Trophoblast cell (in vitro differentiated cells and primary cell): ENCODE measurements around the gene PWP2.

ENCODE experiments used
- DNase-seq, 2 donors: peaks; one replicate each; pipeline ENCODE4 v3.0.0-alpha.2; 2016
- H2AFZ ChIP-seq: 2 replicates; pipeline ENCODE4 v1.6.1; 2013; ENCODE audit warnings: low read length, moderate library complexity, mild to moderate bottlenecking; ENCODE audit not compliant: insufficient read depth, poor library complexity
- H2AK5ac ChIP-seq: 2 replicates; pipeline ENCODE4 v1.6.1; 2013; ENCODE audit warnings: mild to moderate bottlenecking, low read length
- H2BK120ac ChIP-seq: 2 replicates; pipeline ENCODE4 v1.6.1; 2013; ENCODE audit warnings: low read length, mild to moderate bottlenecking, moderate library complexity; ENCODE audit not compliant: insufficient read depth, poor library complexity
- H2BK12ac ChIP-seq: 2 replicates; pipeline ENCODE4 v1.6.1; 2013; ENCODE audit warnings: mild to moderate bottlenecking, low read length, moderate library complexity
- H2BK5ac ChIP-seq: 2 replicates; pipeline ENCODE4 v1.6.1; 2013; ENCODE audit warnings: low read length, low read depth, moderate library complexity, mild to moderate bottlenecking; ENCODE audit not compliant: poor library complexity
- H3K14ac ChIP-seq: 2 replicates; pipeline ENCODE4 v1.6.1; 2013; ENCODE audit warnings: mild to moderate bottlenecking, low read length
- H3K18ac ChIP-seq: 2 replicates; pipeline ENCODE4 v1.6.1; 2013; ENCODE audit warnings: mild to moderate bottlenecking, low read length
- H3K23ac ChIP-seq: 2 replicates; pipeline ENCODE4 v1.6.1; 2013; ENCODE audit warnings: low read length
- H3K27ac ChIP-seq: 2 replicates; pipeline ENCODE4 v1.5.1; 2013; ENCODE audit warnings: low read depth, mild to moderate bottlenecking, inconsistent platforms, low read length, moderate library complexity
- H3K27me3 ChIP-seq: 2 replicates; pipeline ENCODE4 v1.6.1; 2013; ENCODE audit warnings: inconsistent platforms, mild to moderate bottlenecking, low read length, moderate library complexity; ENCODE audit not compliant: insufficient read depth
- H3K36me3 ChIP-seq, 2 experiments: 1 replicate in 1 of 2; 2 replicates in 1 of 2; pipeline ENCODE4 v1.6.1; 2013; ENCODE audit warnings: low read length in 2 of 2, mild to moderate bottlenecking in 2 of 2, moderate library complexity in 1 of 2; ENCODE audit not compliant: insufficient read depth in 2 of 2, control insufficient read depth in 1 of 2
- H3K4ac ChIP-seq: 2 replicates; pipeline ENCODE4 v1.6.1; 2013; ENCODE audit warnings: low read depth, mild to moderate bottlenecking, low read length, moderate library complexity
- H3K4me1 ChIP-seq, 2 experiments: 1 replicate in 1 of 2; 2 replicates in 1 of 2; pipeline ENCODE4 v1.6.1; 2013; ENCODE audit warnings: low read length in 2 of 2, mild to moderate bottlenecking in 2 of 2, moderate library complexity in 1 of 2; ENCODE audit not compliant: insufficient read depth in 2 of 2, control insufficient read depth in 1 of 2
- H3K4me2 ChIP-seq: 2 replicates; pipeline ENCODE4 v1.6.1; 2013; ENCODE audit warnings: inconsistent platforms, mild to moderate bottlenecking, low read length, moderate library complexity
- H3K4me3 ChIP-seq: 2 replicates; pipeline ENCODE4 v1.5.1; 2013; ENCODE audit warnings: mild to moderate bottlenecking, low read depth, low read length, inconsistent platforms
- H3K79me1 ChIP-seq: one replicate; pipeline ENCODE4 v1.6.1; 2013; ENCODE audit warnings: low read length
- H3K79me2 ChIP-seq: 2 replicates; pipeline ENCODE4 v1.6.1; 2013; ENCODE audit warnings: low read length, mild to moderate bottlenecking; ENCODE audit not compliant: control insufficient read depth, insufficient read depth, poor library complexity
- H3K9ac ChIP-seq: 2 replicates; pipeline ENCODE4 v1.6.1; 2013; ENCODE audit warnings: mild to moderate bottlenecking, low read length
- H3K9me3 ChIP-seq: 2 replicates; pipeline ENCODE4 v1.6.1; 2013; ENCODE audit warnings: low read depth, mild to moderate bottlenecking, control low read depth, inconsistent platforms, low read length; ENCODE audit not compliant: insufficient read depth
- H4K12ac ChIP-seq: 2 replicates; pipeline ENCODE4 v1.6.1; 2013; ENCODE audit warnings: low read depth, mild to moderate bottlenecking, low read length, moderate library complexity
- H4K8ac ChIP-seq: 2 replicates; pipeline ENCODE4 v1.6.1; 2013; ENCODE audit warnings: low read depth, mild to moderate bottlenecking, low read length, moderate library complexity
- H4K91ac ChIP-seq: one replicate; pipeline ENCODE4 v1.6.1; 2013; ENCODE audit warnings: low read depth, mild to moderate bottlenecking, low read length, moderate library complexity
- WGBS: extraction: QIAGEN DNeasy Blood & Tissue Kit; methylation state at CpG from one replicate; pipeline ENCODE4 v1.1.7; 2013; ENCODE audit warnings: missing lambda C conversion rate; ENCODE audit not compliant: insufficient read length, insufficient coverage; ENCODE audit errors: extremely low coverage; 5-methylcytosine and 5-hydroxymethylcytosine counted together

Gene PWP2

GRCh38 chr21:44065428-44065827 is 41.8 kb upstream of the PWP2 start:
- no CpG with 5 or more reads among the region's 9 CpGs for WGBS
- no peak overlapping the region for H4K12ac ChIP-seq
- no peak overlapping the region for H4K8ac ChIP-seq
- H3K4me2 ChIP-seq, result no peak overlapping the region
- H3K79me1 ChIP-seq, result no peaks in the 10 kb centered on the region
- H3K18ac ChIP-seq, result no peak overlapping the region
- no peak overlapping the region for H3K9ac ChIP-seq
- no peak overlapping the region for H2BK120ac ChIP-seq
- no peak overlapping the region for H2AK5ac ChIP-seq
- H3K23ac ChIP-seq, result no peak overlapping the region
- H3K4me3 ChIP-seq, result no peak overlapping the region
- peaks cover 37 to 45% of the 10 kb centered on the region in 2 experiments for H3K36me3 ChIP-seq
- no peaks in the 10 kb centered on the region for H3K4me1 ChIP-seq
- H2AFZ ChIP-seq, result no peak overlapping the region
- no peak overlapping the region for H2BK12ac ChIP-seq
- H3K27ac ChIP-seq, result no peak overlapping the region
- no peak overlapping the region for H3K4ac ChIP-seq
- no peaks in the 10 kb centered on the region for H3K27me3 ChIP-seq
- H3K79me2 ChIP-seq, result no peaks in the 10 kb centered on the region
- no peak for DNase-seq
- no peak overlapping the region for H3K14ac ChIP-seq
- no peak overlapping the region for H2BK5ac ChIP-seq
- no peak overlapping the region for H4K91ac ChIP-seq
- H3K9me3 ChIP-seq, result no peaks in the 10 kb centered on the region

- Histone ChIP-seq H3K79me1 (no peaks in the 10 kb centered on the region), H3K18ac (no peak overlapping the region), H2BK5ac (no peak overlapping the region), H3K4me2 (no peak overlapping the region), H3K9ac (no peak overlapping the region), H4K12ac (no peak overlapping the region), H3K23ac (no peak overlapping the region), H3K27me3 (no peaks in the 10 kb centered on the region), H2AK5ac (no peak overlapping the region), H3K14ac (no peak overlapping the region), H3K4ac (no peak overlapping the region), H2BK12ac (no peak overlapping the region), H3K4me3 (no peak overlapping the region), H2AFZ (no peak overlapping the region), H4K91ac (no peak overlapping the region), H3K4me1 (no peaks in the 10 kb centered on the region), H3K79me2 (no peaks in the 10 kb centered on the region), H4K8ac (no peak overlapping the region), H3K27ac (no peak overlapping the region), H2BK120ac (no peak overlapping the region), H3K36me3 (peaks cover 39 to 42% of the 10 kb centered on the region in 2 experiments), H3K9me3 (no peaks in the 10 kb centered on the region)
- no CpG with 5 or more reads among the region's 10 CpGs for WGBS
- no peak for DNase-seq
Observed at GRCh38 chr21:44066116-44066515, 41.1 kb upstream of the PWP2 start.

GRCh38 chr21:44067011-44067839 is 40.0 kb upstream of the PWP2 start:
- H4K12ac ChIP-seq, result no peak overlapping the region
- H3K4me1 ChIP-seq, result no peaks in the 10 kb centered on the region
- H3K9ac ChIP-seq, result peak overlapping the region; percentile 36
- no CpG with 5 or more reads among the region's 15 CpGs for WGBS
- H3K4me2 ChIP-seq, result no peak overlapping the region
- H2BK5ac ChIP-seq, result no peak overlapping the region
- no peak overlapping the region for H2BK120ac ChIP-seq
- no peaks in the 10 kb centered on the region for H3K9me3 ChIP-seq
- no peak overlapping the region for H3K27ac ChIP-seq
- no peak overlapping the region for H4K8ac ChIP-seq
- no peak overlapping the region for H4K91ac ChIP-seq
- no peaks in the 10 kb centered on the region for H3K79me1 ChIP-seq
- H3K27me3 ChIP-seq, result no peaks in the 10 kb centered on the region
- H3K14ac ChIP-seq, result no peak overlapping the region
- no peaks in the 10 kb centered on the region for H3K79me2 ChIP-seq
- no peak overlapping the region for H3K23ac ChIP-seq
- peak overlapping the region; percentile 17 for H3K4ac ChIP-seq
- DNase-seq, result no peak
- H3K4me3 ChIP-seq, result no peak overlapping the region
- no peak overlapping the region for H2AK5ac ChIP-seq
- H2BK12ac ChIP-seq, result no peak overlapping the region
- H3K18ac ChIP-seq, result no peak overlapping the region
- H3K36me3 ChIP-seq, result peaks cover 45 to 46% of the 10 kb centered on the region in 2 experiments
- H2AFZ ChIP-seq, result no peak overlapping the region

DNA sequence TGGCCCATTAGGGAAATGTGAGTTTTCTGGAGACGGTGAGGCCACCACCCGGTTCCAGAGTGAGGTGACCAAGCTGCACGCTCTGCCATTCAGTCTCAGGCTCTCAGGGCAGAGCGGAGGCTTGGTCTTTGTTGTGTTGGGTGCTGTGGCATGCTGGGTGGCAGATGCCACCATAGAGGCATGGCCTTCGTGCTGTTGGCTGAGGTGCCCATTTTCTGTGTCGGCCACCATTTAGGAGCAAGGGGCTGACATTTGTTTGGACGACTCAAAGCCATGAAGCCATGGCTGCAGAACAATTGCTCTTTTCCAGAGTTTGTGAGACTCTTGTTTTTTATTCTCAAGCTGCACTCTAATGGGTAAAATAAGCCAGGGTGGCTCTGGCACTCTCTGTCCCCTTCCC is 36.8 kb upstream of the PWP2 start:
- Histone ChIP-seq H3K4ac (no peak overlapping the region), H2AFZ (no peak overlapping the region), H2BK12ac (no peak overlapping the region), H3K4me1 (no peaks in the 10 kb centered on the region), H2BK120ac (no peak overlapping the region), H2BK5ac (no peak overlapping the region), H3K27me3 (no peaks in the 10 kb centered on the region), H3K4me2 (no peak overlapping the region), H3K36me3 (peaks cover 33 to 36% of the 10 kb centered on the region in 2 experiments), H3K4me3 (no peak overlapping the region), H3K18ac (no peak overlapping the region), H4K8ac (no peak overlapping the region), H2AK5ac (no peak overlapping the region), H3K23ac (peak overlapping the region; percentile 24), H4K91ac (no peak overlapping the region), H4K12ac (no peak overlapping the region), H3K79me2 (no peaks in the 10 kb centered on the region), H3K27ac (no peak overlapping the region), H3K14ac (no peak overlapping the region), H3K79me1 (no peaks in the 10 kb centered on the region), H3K9me3 (no peaks in the 10 kb centered on the region), H3K9ac (no peak overlapping the region)
- no CpG with 5 or more reads among the region's 7 CpGs for WGBS
- DNase-seq, result no peak
